ENCODE results near the gene ANKRD22.
"Not testable (repeated sequence)": the region's sequence is repeated elsewhere in the genome, so short reads cannot be mapped to it uniquely, and the experiment has no call there.

Gene ANKRD22

GRCh38 chr10:88840104-88840503 is 11.5 kb downstream of the ANKRD22 start:
- H4K20me1 ChIP-seq (ENCODE audit: insufficient read depth, low read length): no peaks in the 10 kb centered on the region

GRCh38 chr10:88838766-88839350 is 12.8 kb downstream of the ANKRD22 start:
- Histone ChIP-seq H3K27me3 (replicated peaks; ENCODE audit: insufficient read depth, low read length) (no peaks in the 10 kb centered on the region), H3F3A (ENCODE audit: insufficient read depth, low read length) (no peaks in the 10 kb centered on the region), H4K20me1 (ENCODE audit: insufficient read depth, low read length) (no peaks in the 10 kb centered on the region), H3K9me3 (replicated peaks; ENCODE audit: insufficient read depth, low read length) (no peaks in the 10 kb centered on the region), H2AFZ (ENCODE audit: low read length) (no peak overlapping the region), H3K9ac (ENCODE audit: low read length) (no peak overlapping the region), H3K4me1 (ENCODE audit: low read length) (no peaks in the 10 kb centered on the region), H3K79me2 (ENCODE audit: low read length) (no peaks in the 10 kb centered on the region), H3K9me2 (replicated peaks; ENCODE audit: insufficient read depth, low read length) (no peaks in the 10 kb centered on the region), H3K4me3 (ENCODE audit: low read length) (no peak overlapping the region), H3K4me2 (ENCODE audit: low read depth, low read length) (no peak overlapping the region), H3K36me3 (replicated peaks; ENCODE audit: insufficient read depth, low read length) (no peaks in the 10 kb centered on the region), H3K27ac (ENCODE audit: low read length) (no peak overlapping the region)
- TF ChIP-seq EZH2phosphoT487 (IDR thresholded peaks at IDR 0.05; ENCODE audit: low read length) (no peak), CTCF (IDR thresholded peaks at IDR 0.05; ENCODE audit: low read length) (no peak), EZH2 (optimal IDR thresholded peaks at IDR 0.05; ENCODE audit: low read depth, low read length) (no peak)
- no peak for DNase-seq

More at GRCh38 chr10:88840104-88840503, 11.5 kb downstream of the ANKRD22 start:
- no peaks in the 10 kb centered on the region for H3K9me2 ChIP-seq (replicated peaks; ENCODE audit: insufficient read depth, low read length)
- no peaks in the 10 kb centered on the region for H3K9me3 ChIP-seq (replicated peaks; ENCODE audit: insufficient read depth, low read length)
- H3K9ac ChIP-seq (ENCODE audit: low read length): no peak overlapping the region
- no peak overlapping the region for H3K4me2 ChIP-seq (ENCODE audit: low read depth, low read length)
- H3K36me3 ChIP-seq (replicated peaks; ENCODE audit: insufficient read depth, low read length): no peaks in the 10 kb centered on the region
- no peaks in the 10 kb centered on the region for H3F3A ChIP-seq (ENCODE audit: insufficient read depth, low read length)
- H3K27me3 ChIP-seq (replicated peaks; ENCODE audit: insufficient read depth, low read length): no peaks in the 10 kb centered on the region
- no peak overlapping the region for H3K4me3 ChIP-seq (ENCODE audit: low read length)
- no peaks in the 10 kb centered on the region for H3K4me1 ChIP-seq (ENCODE audit: low read length)
- H3K27ac ChIP-seq (ENCODE audit: low read length): no peak overlapping the region
- DNase-seq: no peak
- H2AFZ ChIP-seq (ENCODE audit: low read length): no peak overlapping the region
- H3K79me2 ChIP-seq (ENCODE audit: low read length): no peaks in the 10 kb centered on the region
- TF ChIP-seq CTCF (IDR thresholded peaks at IDR 0.05; ENCODE audit: low read length) (no peak), EZH2phosphoT487 (IDR thresholded peaks at IDR 0.05; ENCODE audit: low read length) (no peak), EZH2 (optimal IDR thresholded peaks at IDR 0.05; ENCODE audit: low read depth, low read length) (no peak)

- H3K9me3 ChIP-seq (replicated peaks; ENCODE audit: insufficient read depth, low read length); H3F3A ChIP-seq (ENCODE audit: insufficient read depth, low read length); DNase-seq; H3K9ac ChIP-seq (ENCODE audit: low read length); H3K4me3 ChIP-seq (ENCODE audit: low read length); H2AFZ ChIP-seq (ENCODE audit: low read length); H3K27ac ChIP-seq (ENCODE audit: low read length); H3K79me2 ChIP-seq (ENCODE audit: low read length); H3K9me2 ChIP-seq (replicated peaks; ENCODE audit: insufficient read depth, low read length); H4K20me1 ChIP-seq (ENCODE audit: insufficient read depth, low read length); H3K4me1 ChIP-seq (ENCODE audit: low read length); H3K4me2 ChIP-seq (ENCODE audit: low read depth, low read length); H3K36me3 ChIP-seq (replicated peaks; ENCODE audit: insufficient read depth, low read length); H3K27me3 ChIP-seq (replicated peaks; ENCODE audit: insufficient read depth, low read length): not testable (repeated sequence)
Measured at GRCh38 chr10:88837632-88838031, 14.0 kb downstream of the ANKRD22 start.

GRCh38 chr10:88835910-88836221 is 15.8 kb downstream of the ANKRD22 start:
- TF ChIP-seq EZH2 (optimal IDR thresholded peaks at IDR 0.05; ENCODE audit: low read depth, low read length) (no peak), EZH2phosphoT487 (IDR thresholded peaks at IDR 0.05; ENCODE audit: low read length) (no peak), CTCF (IDR thresholded peaks at IDR 0.05; ENCODE audit: low read length) (no peak)
- Histone ChIP-seq H2AFZ (ENCODE audit: low read length) (no peak overlapping the region), H3K9me2 (replicated peaks; ENCODE audit: insufficient read depth, low read length) (no peaks in the 10 kb centered on the region)

More at GRCh38 chr10:88835910-88836221, 15.8 kb downstream of the ANKRD22 start:
- Histone ChIP-seq H3F3A (ENCODE audit: insufficient read depth, low read length) (no peaks in the 10 kb centered on the region), H3K79me2 (ENCODE audit: low read length) (no peaks in the 10 kb centered on the region), H3K27me3 (replicated peaks; ENCODE audit: insufficient read depth, low read length) (no peaks in the 10 kb centered on the region), H3K4me2 (ENCODE audit: low read depth, low read length) (no peak overlapping the region), H3K36me3 (replicated peaks; ENCODE audit: insufficient read depth, low read length) (no peaks in the 10 kb centered on the region), H3K9ac (ENCODE audit: low read length) (no peak overlapping the region), H4K20me1 (ENCODE audit: insufficient read depth, low read length) (no peaks in the 10 kb centered on the region), H3K4me1 (ENCODE audit: low read length) (no peaks in the 10 kb centered on the region), H3K4me3 (ENCODE audit: low read length) (no peak overlapping the region), H3K9me3 (replicated peaks; ENCODE audit: insufficient read depth, low read length) (no peaks in the 10 kb centered on the region), H3K27ac (ENCODE audit: low read length) (no peak overlapping the region)
- no peak for DNase-seq
